GM18520 (cell line): ENCODE data around the gene RAB11FIP5.
"Not testable (repeated sequence)": the region's sequence is repeated elsewhere in the genome, so short reads cannot be mapped to it uniquely, and the experiment has no call there.

Experiments
- ATAC-seq: cut with Tn5 transposase; IDR thresholded peaks from one replicate; pipeline ENCODE4 v1.9.1; 2021; ENCODE audit not compliant: unreplicated experiment

Gene RAB11FIP5

DNA sequence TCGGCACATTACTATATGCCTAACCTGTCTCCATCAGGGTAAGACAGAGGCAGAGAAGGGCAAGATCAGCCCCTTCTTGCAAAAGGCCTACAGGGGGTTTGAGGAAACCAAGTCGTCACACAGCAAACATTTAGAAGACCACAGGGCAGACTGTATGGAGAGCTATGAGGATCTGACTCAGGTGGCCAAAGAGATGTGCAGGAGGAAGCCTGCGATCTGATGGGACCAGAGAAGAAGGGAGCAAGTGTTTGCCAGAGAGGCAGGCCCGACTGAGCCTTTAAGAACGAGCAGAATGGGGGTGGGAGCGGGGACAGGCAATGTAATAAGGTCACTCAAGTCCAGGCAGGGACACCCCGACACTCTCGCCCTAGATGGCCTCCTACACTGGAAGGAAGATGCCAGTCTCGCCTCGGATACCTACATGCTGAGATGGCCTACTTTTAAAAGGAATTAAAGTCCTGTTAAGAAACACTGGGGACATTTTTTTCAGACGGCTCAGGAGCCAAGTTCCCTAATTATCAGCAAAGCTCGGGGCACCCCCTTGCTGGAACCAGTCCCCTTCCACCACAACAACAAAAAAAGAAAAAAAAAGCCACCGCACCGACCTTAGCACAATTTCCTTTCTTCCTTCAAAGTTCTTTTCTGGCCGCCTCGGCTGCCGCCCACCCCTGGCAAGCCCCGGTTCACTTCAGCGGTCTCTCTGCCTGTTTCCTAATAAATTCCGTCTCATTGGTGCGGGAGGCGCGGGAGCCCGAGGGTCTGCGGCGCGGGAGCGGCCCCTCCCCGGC lies 42.7 kb downstream of the RAB11FIP5 start:
- no peak for ATAC-seq

GRCh38 chr2:73069041-73069854 lies 43.5 kb downstream of the RAB11FIP5 start:
- ATAC-seq: no peak

GRCh38 chr2:73068147-73068546 lies 44.6 kb downstream of the RAB11FIP5 start:
- ATAC-seq: no peak

GRCh38 chr2:73067043-73067442 lies 45.7 kb downstream of the RAB11FIP5 start:
- no peak for ATAC-seq

- not testable (repeated sequence) for ATAC-seq
These were observed 47.7 kb downstream of the RAB11FIP5 start for GRCh38 chr2:73065070-73065469.

GRCh38 chr2:73063909-73064875 lies 48.6 kb downstream of the RAB11FIP5 start:
- ATAC-seq: no peak

- ATAC-seq: no peak
These were observed 49.3 kb downstream of the RAB11FIP5 start for GRCh38 chr2:73063472-73063871.

DNA sequence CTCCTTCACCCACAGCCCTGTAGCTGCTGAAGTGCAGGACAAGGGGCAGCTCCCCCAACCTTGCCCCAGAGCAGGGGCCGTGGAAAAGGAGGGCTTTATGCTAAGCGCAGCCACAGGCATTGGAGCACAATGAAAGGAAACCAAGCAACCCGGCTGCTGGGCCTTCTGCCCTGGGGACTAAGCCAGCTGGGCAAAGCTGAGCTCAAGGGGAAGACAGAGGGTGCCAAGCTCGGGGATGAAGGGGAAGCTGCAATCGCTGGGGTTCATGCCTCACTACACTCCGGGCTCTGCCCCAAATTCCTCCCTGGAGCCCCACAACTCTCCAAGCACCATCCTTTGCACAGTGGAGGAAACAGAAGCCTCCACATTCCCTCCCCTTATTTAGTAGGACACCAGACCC lies 53.6 kb downstream of the RAB11FIP5 start:
- no peak for ATAC-seq

DNA sequence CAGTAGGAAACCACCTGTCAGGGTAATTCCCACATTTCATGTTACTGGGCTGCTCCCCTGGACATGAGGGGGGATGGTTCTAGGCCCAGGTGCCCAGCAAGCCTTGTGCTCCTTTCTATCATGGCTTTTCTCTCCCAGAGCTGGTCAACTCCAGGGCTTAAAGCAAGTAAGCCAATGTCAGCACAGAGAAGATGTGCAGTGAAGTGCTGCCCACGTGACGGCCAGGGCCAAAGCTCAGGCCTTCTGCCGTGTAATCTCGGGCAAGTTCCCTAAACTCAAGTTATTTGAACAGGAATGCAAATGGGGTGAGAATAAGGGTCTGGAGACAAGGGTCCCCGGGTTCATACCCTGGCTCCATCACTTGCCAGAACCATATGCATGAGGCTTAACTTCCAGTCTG lies 57.8 kb downstream of the RAB11FIP5 start:
- no peak for ATAC-seq

DNA sequence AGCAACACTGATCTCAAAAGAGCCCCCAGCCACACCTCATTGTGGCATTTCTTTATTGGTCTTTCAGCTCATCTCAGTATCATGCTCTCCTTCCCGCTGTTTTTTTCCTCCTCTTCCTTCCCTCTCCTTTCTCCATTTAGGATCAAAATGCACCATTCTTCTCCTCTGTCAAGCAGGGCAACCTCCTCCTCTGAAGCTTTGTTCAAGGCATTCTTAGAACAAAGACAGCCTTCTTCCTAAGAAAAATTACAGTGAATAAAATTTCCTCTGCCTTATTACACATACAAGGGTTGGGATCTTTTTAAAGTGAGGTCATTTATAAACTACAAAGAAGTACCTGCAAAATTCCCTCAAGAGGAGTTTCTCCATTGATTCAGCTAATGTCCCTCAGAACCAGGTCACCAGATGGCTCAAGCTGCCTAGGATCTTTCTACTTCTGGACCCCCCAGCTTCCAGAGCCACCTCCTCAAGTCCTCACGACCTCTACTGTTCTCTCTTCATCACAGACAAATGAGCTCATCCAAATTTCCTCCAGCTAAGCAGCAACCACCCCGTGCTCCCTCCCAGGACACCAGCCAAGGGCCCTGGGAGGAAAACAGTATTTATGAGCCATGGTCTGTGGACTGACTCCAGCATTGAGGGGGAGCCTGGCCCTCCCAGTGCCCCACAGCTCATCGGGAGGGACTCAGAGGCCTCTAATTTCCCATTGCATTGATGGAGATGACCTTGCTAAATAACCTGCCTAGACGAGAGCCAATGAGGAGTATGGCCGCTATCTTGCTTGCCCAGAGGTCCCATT lies 59.2 kb downstream of the RAB11FIP5 start:
- no peak for ATAC-seq

GRCh38 chr2:73050121-73050545 lies 62.6 kb downstream of the RAB11FIP5 start:
- no peak for ATAC-seq

DNA sequence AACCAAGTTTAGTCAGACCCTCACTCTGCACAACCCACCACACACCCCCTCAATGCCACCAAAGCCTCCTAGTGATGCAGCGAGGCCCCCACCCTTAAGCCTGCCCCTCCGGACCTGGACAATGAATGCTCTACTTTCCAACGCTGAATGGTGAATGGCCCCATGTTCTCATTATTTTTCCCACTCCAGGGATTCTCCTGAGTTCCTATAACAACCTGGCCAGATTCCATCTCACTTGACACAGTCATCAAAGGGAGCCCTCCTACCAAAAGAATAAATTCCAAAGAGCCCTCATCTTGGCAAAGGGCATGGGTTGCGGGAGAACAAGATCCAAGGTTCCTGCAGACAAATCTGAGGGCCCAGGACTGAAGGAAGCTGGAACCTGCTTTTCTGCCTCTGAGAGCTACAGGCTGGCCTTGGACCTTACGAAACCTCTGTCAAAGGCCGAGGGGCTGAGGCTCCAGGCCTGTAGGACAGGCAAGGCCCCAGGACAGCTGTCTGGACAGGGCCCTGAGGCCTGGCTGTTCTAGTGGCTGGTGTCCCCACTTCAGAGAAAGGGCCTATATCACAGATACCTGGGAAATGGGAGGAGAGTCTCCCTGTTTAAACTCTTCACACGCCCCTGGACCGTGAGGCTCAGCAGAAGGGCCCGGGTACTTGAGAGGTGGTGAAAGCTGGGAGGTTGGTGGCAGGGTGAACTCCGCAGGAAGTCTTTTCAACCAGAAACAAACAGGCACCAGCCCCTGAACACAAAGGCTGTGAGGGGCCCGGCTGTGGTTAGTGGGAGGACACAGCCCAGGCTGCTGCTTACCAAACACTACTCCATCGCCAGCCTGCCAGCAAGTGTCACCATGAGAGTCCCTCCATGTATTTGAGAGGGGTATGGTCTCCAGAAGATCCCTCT lies 68.6 kb downstream of the RAB11FIP5 start:
- no peak for ATAC-seq

GRCh38 chr2:73043276-73043675 lies 69.5 kb downstream of the RAB11FIP5 start:
- no peak for ATAC-seq

- no peak for ATAC-seq
These were observed 74.7 kb downstream of the RAB11FIP5 start for GRCh38 chr2:73037947-73038585.

- ATAC-seq: no peak
These were observed 76.0 kb downstream of the RAB11FIP5 start for GRCh38 chr2:73036766-73037165.

DNA sequence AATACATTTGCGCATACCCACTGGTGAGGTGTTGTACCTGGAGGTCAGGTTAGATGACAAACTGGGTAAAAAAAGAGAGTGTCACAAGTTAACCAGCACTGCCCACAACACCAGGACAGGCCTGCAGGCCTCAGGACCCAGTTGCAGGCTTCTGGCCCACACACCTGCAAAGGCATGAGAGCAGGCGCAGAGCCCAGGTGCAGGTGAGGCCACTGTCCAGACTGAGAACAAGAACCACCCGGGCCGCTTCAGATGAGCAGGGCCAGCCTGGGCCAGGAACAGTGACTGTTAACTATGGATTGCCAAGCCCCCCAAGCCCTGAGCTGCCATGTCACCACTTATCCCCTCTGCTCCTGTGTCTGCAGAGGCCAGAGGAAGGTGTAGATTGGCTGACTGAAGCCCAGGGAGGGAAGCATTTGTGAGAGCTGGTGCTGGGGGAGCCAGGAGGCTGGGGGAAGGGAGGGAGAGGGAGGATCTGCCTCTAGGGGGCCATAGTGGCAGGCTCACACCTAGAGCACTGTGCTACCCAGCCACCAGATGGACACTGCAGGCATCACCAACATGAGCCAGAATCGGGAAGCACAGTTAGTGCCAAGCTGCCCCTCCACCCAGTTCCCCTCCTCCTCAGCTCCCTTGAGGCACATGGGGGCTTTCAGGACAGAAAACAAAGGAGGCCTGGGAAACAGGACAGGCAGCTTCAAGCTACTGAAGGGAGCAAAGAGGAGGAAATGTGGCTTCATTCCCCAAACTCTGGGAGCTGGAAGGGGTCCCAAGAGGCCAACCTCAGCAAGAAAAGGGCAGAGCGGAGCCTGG lies 76.6 kb downstream of the RAB11FIP5 start:
- no peak for ATAC-seq

DNA sequence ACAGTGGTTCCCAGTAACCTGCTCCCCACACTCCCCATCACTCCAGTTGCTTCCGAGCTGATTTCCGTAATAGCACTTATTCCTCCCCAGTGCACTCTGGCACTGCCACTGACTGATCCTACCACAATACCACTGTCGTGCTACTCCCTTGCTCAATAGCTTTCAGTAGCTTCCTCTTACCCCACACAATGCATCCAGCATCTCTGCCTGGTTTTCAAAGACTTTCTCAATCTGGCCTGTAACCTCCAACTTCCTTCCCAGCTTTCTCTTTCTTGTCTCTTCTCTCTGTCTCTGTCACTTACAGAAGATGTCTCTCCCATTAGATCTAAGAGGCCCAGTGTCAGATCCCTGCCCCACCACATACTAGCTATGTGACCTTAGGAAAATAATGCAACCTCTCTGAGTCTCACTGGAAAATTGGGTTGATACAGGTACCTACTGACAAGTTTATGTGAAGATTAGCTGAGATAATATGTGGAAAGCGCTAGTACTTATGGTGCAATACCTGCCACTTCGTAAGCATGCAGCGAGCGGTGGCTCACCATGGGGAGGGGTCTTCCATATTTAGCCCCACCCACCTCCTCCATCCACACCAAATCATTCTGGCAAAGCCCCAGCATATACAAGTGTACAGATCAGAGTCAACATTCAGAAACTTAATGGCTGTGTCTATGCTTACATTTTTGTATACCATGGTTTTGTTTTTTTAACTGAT lies 77.9 kb downstream of the RAB11FIP5 start:
- no peak for ATAC-seq
